ENCODE data around the gene SLC35F2.

Gene SLC35F2

DNA sequence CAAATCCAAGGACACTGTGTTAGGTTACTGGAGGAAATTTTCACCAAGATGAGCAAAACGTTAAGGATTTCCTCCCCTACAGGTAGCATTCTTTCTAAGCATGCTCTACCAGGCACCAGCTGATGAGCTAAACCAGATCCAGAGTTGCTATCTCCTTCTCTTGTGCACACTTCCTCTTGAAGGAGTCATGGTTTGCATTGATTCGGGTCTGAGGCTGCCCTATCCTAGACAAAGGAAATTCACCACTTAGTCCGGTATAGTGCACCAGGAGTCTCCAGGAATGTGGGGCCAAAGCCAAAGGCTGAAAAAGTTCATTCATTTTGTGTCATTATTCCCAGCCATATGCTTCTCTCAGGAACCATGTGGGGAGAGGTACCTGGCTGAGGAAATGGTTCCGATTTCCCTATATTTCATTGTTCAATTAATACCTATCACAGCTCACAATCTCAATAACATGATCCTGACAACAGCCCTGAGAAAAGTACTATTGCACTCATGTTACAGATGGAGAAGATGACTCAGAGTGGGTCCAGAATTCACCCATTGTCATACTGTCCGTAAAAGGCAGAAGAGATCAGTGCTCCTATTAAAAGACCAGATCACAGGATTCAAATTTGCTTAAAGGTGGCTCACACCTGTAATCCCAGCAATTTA lies 39.1 kb downstream of the SLC35F2 start:
- Histone ChIP-seq H3K9me3 (ENCODE audit: control insufficient read depth, insufficient read depth, low read length) (no peaks in the 10 kb centered on the region), H3K36me3 (ENCODE audit: control insufficient read depth, insufficient read depth, low read length) (no peaks in the 10 kb centered on the region), H3K27ac (ENCODE audit: low read length) (no peak overlapping the region), H3K4me3 (ENCODE audit: low read length) (no peak overlapping the region), H3K27me3 (ENCODE audit: control insufficient read depth, insufficient read depth, low read length) (no peaks in the 10 kb centered on the region), H3K4me1 (ENCODE audit: control insufficient read depth, insufficient read depth, low read length) (no peaks in the 10 kb centered on the region)
- no peak for DNase-seq (ENCODE audit: low read depth, low spot score)
- no CpG with 5 or more reads among the region's 5 CpGs for WGBS (ENCODE audit: insufficient coverage, insufficient read length)

DNA sequence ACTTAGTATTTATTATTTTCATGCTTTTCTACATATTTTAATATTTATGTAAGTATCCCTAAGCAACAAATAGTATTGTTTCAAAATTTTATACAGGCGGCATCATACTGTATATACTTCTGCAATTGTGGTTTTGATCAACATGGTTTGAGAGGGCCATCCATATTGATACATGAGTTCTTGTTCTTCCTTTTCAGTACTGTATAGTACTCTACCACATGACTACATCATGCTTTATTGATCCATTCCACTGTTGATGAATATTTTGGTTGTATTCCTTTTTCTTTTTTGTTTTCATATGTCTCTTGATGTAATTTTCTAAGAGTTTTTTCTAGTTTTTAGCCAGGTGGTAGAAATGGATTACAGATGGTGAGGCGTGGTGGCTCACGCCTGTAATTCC lies 40.1 kb downstream of the SLC35F2 start:
- no CpG with 5 or more reads among the region's 3 CpGs for WGBS (ENCODE audit: insufficient coverage, insufficient read length)
- no peaks in the 10 kb centered on the region for H3K36me3 ChIP-seq (ENCODE audit: control insufficient read depth, insufficient read depth, low read length)
- H3K4me1 ChIP-seq (ENCODE audit: control insufficient read depth, insufficient read depth, low read length): no peaks in the 10 kb centered on the region
- DNase-seq (ENCODE audit: low read depth, low spot score): no peak
- no peaks in the 10 kb centered on the region for H3K27me3 ChIP-seq (ENCODE audit: control insufficient read depth, insufficient read depth, low read length)
- H3K9me3 ChIP-seq (ENCODE audit: control insufficient read depth, insufficient read depth, low read length): no peaks in the 10 kb centered on the region
- no peak overlapping the region for H3K27ac ChIP-seq (ENCODE audit: low read length)
- no peak overlapping the region for H3K4me3 ChIP-seq (ENCODE audit: low read length)

DNA sequence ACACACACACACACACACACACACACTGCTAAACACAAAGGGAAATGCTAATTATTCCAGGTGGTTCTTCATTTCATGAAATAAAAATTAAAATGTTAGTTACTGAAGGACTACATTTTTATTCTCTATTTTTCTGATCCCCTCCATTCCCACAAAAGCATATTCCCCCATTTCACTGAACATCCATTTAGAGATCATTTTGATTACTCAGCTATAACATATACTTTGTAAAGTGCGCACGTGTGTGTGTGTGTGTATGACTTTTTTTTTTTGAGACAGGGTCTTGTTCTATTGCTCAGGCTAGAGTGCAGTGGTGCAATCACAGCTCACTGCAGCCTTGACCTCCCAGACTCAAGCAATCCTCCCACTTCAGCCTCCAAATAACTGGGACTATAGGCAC lies 42.6 kb downstream of the SLC35F2 start:
- no peaks in the 10 kb centered on the region for H3K27me3 ChIP-seq (ENCODE audit: control insufficient read depth, insufficient read depth, low read length)
- no peak for DNase-seq (ENCODE audit: low read depth, low spot score)
- no peaks in the 10 kb centered on the region for H3K9me3 ChIP-seq (ENCODE audit: control insufficient read depth, insufficient read depth, low read length)
- H3K27ac ChIP-seq (ENCODE audit: low read length): no peak overlapping the region
- no peaks in the 10 kb centered on the region for H3K36me3 ChIP-seq (ENCODE audit: control insufficient read depth, insufficient read depth, low read length)
- H3K4me1 ChIP-seq (ENCODE audit: control insufficient read depth, insufficient read depth, low read length): no peaks in the 10 kb centered on the region
- no CpG with 5 or more reads among the region's 2 CpGs for WGBS (ENCODE audit: insufficient coverage, insufficient read length)
- no peak overlapping the region for H3K4me3 ChIP-seq (ENCODE audit: low read length)

DNA sequence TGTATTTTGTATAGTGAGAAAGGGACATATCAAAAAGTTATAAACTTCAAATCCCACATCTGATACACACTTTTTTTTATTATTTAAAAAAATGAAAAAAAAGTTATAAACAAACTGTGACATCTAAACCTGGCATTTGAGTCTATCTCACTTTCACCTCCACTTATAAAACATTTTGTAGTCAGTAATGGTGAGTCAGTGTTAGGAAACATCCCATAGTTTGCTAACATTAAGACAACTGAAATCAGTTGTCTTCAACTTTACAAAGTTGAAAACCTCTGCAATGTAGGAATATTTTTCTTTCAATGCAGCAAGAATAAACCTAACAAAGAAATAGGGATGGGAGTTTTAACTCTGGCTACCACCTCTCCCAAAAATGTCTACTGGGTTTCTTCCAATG lies 47.7 kb downstream of the SLC35F2 start:
- Histone ChIP-seq H3K36me3 (ENCODE audit: control insufficient read depth, insufficient read depth, low read length) (no peaks in the 10 kb centered on the region), H3K9me3 (ENCODE audit: control insufficient read depth, insufficient read depth, low read length) (no peaks in the 10 kb centered on the region), H3K4me3 (ENCODE audit: low read length) (no peak overlapping the region), H3K27me3 (ENCODE audit: control insufficient read depth, insufficient read depth, low read length) (no peaks in the 10 kb centered on the region), H3K27ac (ENCODE audit: low read length) (no peak overlapping the region), H3K4me1 (ENCODE audit: control insufficient read depth, insufficient read depth, low read length) (no peaks in the 10 kb centered on the region)
- no peak for DNase-seq (ENCODE audit: low read depth, low spot score)

- Histone ChIP-seq H3K9me3 (ENCODE audit: control insufficient read depth, insufficient read depth, low read length) (no peaks in the 10 kb centered on the region), H3K36me3 (ENCODE audit: control insufficient read depth, insufficient read depth, low read length) (no peaks in the 10 kb centered on the region), H3K4me3 (ENCODE audit: low read length) (no peak overlapping the region), H3K27me3 (ENCODE audit: control insufficient read depth, insufficient read depth, low read length) (no peaks in the 10 kb centered on the region), H3K27ac (ENCODE audit: low read length) (no peak overlapping the region), H3K4me1 (ENCODE audit: control insufficient read depth, insufficient read depth, low read length) (no peaks in the 10 kb centered on the region)
- WGBS (ENCODE audit: insufficient coverage, insufficient read length): no CpG with 5 or more reads among the region's 4 CpGs
- no peak for DNase-seq (ENCODE audit: low read depth, low spot score)
These were observed 50.1 kb downstream of the SLC35F2 start for GRCh38 chr11:107808521-107808920.

GRCh38 chr11:107804971-107805370 lies 53.6 kb downstream of the SLC35F2 start:
- no peak overlapping the region for H3K4me3 ChIP-seq (ENCODE audit: low read length)
- no peaks in the 10 kb centered on the region for H3K36me3 ChIP-seq (ENCODE audit: control insufficient read depth, insufficient read depth, low read length)
- no peak for DNase-seq (ENCODE audit: low read depth, low spot score)
- no peaks in the 10 kb centered on the region for H3K9me3 ChIP-seq (ENCODE audit: control insufficient read depth, insufficient read depth, low read length)
- no peak overlapping the region for H3K27ac ChIP-seq (ENCODE audit: low read length)
- H3K4me1 ChIP-seq (ENCODE audit: control insufficient read depth, insufficient read depth, low read length): no peaks in the 10 kb centered on the region
- H3K27me3 ChIP-seq (ENCODE audit: control insufficient read depth, insufficient read depth, low read length): no peaks in the 10 kb centered on the region

GRCh38 chr11:107804211-107804610 lies 54.4 kb downstream of the SLC35F2 start:
- whole genome bisulfite sequencing (ENCODE audit: insufficient coverage, insufficient read length): no CpG with 5 or more reads among the region's 1 CpG
- no peaks in the 10 kb centered on the region for H3K27me3 ChIP-seq (ENCODE audit: control insufficient read depth, insufficient read depth, low read length)
- no peak overlapping the region for H3K4me3 ChIP-seq (ENCODE audit: low read length)
- no peaks in the 10 kb centered on the region for H3K9me3 ChIP-seq (ENCODE audit: control insufficient read depth, insufficient read depth, low read length)
- no peak for DNase-seq (ENCODE audit: low read depth, low spot score)
- no peaks in the 10 kb centered on the region for H3K4me1 ChIP-seq (ENCODE audit: control insufficient read depth, insufficient read depth, low read length)
- no peaks in the 10 kb centered on the region for H3K36me3 ChIP-seq (ENCODE audit: control insufficient read depth, insufficient read depth, low read length)
- H3K27ac ChIP-seq (ENCODE audit: low read length): no peak overlapping the region

- H3K27ac ChIP-seq (ENCODE audit: low read length): no peak overlapping the region
These were observed 56.9 kb downstream of the SLC35F2 start for GRCh38 chr11:107801641-107802040.

DNA sequence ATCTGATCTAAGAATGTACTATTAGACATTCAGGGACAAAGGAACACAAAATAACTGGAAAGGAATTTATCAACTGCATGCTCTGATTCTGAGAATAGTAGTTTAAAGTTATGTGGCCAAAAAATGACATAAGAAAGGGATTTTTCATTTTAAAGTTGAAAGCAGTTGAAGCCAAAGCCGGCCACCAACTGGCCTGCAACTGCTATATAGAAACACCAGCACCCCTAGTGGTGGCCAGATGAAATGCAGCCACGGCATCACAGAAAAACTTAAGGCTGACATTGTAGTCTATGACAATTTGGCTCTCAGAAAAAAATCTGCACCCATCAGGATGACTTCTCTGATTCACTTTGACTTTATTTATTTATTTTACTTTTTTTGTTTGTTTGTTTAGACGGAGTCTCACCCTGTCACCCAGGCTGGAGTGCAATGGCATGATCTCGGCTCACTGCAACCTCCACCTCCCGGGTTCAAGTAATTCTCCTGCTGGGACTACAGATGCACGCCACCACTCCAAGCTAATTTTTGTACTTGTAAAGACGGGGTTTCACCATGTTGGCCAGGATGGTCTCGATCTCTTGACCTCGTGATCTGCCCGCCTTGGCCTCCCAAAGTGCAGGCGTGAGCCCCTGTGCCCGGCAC lies 59.2 kb downstream of the SLC35F2 start:
- H3K9me3 ChIP-seq (ENCODE audit: control insufficient read depth, insufficient read depth, low read length): no peaks in the 10 kb centered on the region
- peak; percentile 39 for DNase-seq (ENCODE audit: low read depth, low spot score)
- no peaks in the 10 kb centered on the region for H3K36me3 ChIP-seq (ENCODE audit: control insufficient read depth, insufficient read depth, low read length)
- no peaks in the 10 kb centered on the region for H3K4me1 ChIP-seq (ENCODE audit: control insufficient read depth, insufficient read depth, low read length)
- no peaks in the 10 kb centered on the region for H3K27me3 ChIP-seq (ENCODE audit: control insufficient read depth, insufficient read depth, low read length)
- H3K4me3 ChIP-seq (ENCODE audit: low read length): no peak overlapping the region
- no peak overlapping the region for H3K27ac ChIP-seq (ENCODE audit: low read length)
- WGBS (ENCODE audit: insufficient coverage, insufficient read length): no CpG with 5 or more reads among the region's 12 CpGs

More at GRCh38 chr11:107801641-107802040, 56.9 kb downstream of the SLC35F2 start:
- Histone ChIP-seq H3K36me3 (ENCODE audit: control insufficient read depth, insufficient read depth, low read length) (no peaks in the 10 kb centered on the region), H3K4me3 (ENCODE audit: low read length) (no peak overlapping the region), H3K9me3 (ENCODE audit: control insufficient read depth, insufficient read depth, low read length) (no peaks in the 10 kb centered on the region), H3K4me1 (ENCODE audit: control insufficient read depth, insufficient read depth, low read length) (no peaks in the 10 kb centered on the region), H3K27me3 (ENCODE audit: control insufficient read depth, insufficient read depth, low read length) (no peaks in the 10 kb centered on the region)
- no peak for DNase-seq (ENCODE audit: low read depth, low spot score)
- no CpG with 5 or more reads among the region's 1 CpG for WGBS (ENCODE audit: insufficient coverage, insufficient read length)

- DNase-seq (ENCODE audit: low read depth, low spot score): no peak
- Histone ChIP-seq H3K4me1 (ENCODE audit: control insufficient read depth, insufficient read depth, low read length) (no peaks in the 10 kb centered on the region), H3K9me3 (ENCODE audit: control insufficient read depth, insufficient read depth, low read length) (no peaks in the 10 kb centered on the region), H3K4me3 (ENCODE audit: low read length) (no peak overlapping the region), H3K36me3 (ENCODE audit: control insufficient read depth, insufficient read depth, low read length) (no peaks in the 10 kb centered on the region), H3K27me3 (ENCODE audit: control insufficient read depth, insufficient read depth, low read length) (no peaks in the 10 kb centered on the region), H3K27ac (ENCODE audit: low read length) (no peak overlapping the region)
- no CpG with 5 or more reads among the region's 5 CpGs for WGBS (ENCODE audit: insufficient coverage, insufficient read length)
These were observed 66.5 kb downstream of the SLC35F2 start for GRCh38 chr11:107792049-107792443.
